ENCODE results near the gene INMT. TPM values are rescaled to one million over a fixed set of nuclear protein-coding genes. Genes with fewer than 3 reads are reported as not detected.

Gene INMT
- total RNA-seq, 1 experiment from 2014 or later = 3.3 TPM

DNA sequence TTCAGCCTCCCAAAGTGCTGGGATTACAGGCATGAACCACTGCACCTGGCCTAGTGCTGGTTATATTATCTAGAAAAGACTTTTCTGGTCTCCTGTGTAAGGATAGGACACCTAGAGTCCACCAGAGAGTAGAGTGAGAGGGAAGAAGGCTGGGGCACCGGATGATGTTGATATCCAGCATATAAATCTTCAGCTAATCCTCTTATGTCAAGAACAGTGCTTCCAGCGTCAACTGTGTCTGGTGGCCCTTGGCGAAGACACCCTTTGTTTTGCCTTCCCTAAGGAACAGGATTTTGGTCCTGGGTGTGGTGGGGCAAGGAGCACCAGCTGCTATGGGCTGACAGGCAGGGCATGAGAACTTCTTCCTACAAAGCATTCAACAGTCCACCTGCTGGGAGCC is 16.3 kb upstream of the INMT start:
- no peaks in the 10 kb centered on the region for H3K36me3 Mint-ChIP-seq (ENCODE audit: insufficient read depth, unreplicated experiment)
- Histone ChIP-seq H3K4me1 (no peaks in the 10 kb centered on the region), H3K9me3 (no peaks in the 10 kb centered on the region), H3K36me3 (ENCODE audit: control insufficient read depth, insufficient read depth, low read length) (no peaks in the 10 kb centered on the region), H3K4me3 (ENCODE audit: low read depth, low read length) (no peak overlapping the region), H3K27me3 (replicated peaks; ENCODE audit: control insufficient read depth, insufficient read depth, low read length) (no peaks in the 10 kb centered on the region)
- no peaks in the 10 kb centered on the region for H3K9me3 Mint-ChIP-seq (ENCODE audit: unreplicated experiment)
- no peak overlapping the region for H3K27ac Mint-ChIP-seq (ENCODE audit: unreplicated experiment)
- no peak overlapping the region for H3K4me3 Mint-ChIP-seq (ENCODE audit: unreplicated experiment)
- ChIA-PET CTCF (no interaction called here), POLR2A (no interaction called here)
- DNase-seq = no peak
- no TSS peak for BruUV-seq (replicated peaks)
- no peaks in the 10 kb centered on the region for H3K4me1 Mint-ChIP-seq (ENCODE audit: low read depth, unreplicated experiment)
- peaks cover 6% of the 10 kb centered on the region for H3K27me3 Mint-ChIP-seq (ENCODE audit: insufficient read depth, unreplicated experiment)
- intact Hi-C loops (cut with micrococcal nuclease; ENCODE audit: unreplicated experiment) = no loop called here
- TF ChIP-seq, protein P1, sequence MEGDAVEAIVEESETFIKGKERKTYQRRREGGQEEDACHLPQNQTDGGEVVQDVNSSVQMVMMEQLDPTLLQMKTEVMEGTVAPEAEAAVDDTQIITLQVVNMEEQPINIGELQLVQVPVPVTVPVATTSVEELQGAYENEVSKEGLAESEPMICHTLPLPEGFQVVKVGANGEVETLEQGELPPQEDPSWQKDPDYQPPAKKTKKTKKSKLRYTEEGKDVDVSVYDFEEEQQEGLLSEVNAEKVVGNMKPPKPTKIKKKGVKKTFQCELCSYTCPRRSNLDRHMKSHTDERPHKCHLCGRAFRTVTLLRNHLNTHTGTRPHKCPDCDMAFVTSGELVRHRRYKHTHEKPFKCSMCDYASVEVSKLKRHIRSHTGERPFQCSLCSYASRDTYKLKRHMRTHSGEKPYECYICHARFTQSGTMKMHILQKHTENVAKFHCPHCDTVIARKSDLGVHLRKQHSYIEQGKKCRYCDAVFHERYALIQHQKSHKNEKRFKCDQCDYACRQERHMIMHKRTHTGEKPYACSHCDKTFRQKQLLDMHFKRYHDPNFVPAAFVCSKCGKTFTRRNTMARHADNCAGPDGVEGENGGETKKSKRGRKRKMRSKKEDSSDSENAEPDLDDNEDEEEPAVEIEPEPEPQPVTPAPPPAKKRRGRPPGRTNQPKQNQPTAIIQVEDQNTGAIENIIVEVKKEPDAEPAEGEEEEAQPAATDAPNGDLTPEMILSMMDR (IDR thresholded peaks at IDR 0.05; ENCODE audit: insufficient read depth in 1 of 2, low read depth in 1 of 2, low read length in 1 of 2, severe bottlenecking in 1 of 2, unreplicated experiment in 1 of 2) = no peak

DNA sequence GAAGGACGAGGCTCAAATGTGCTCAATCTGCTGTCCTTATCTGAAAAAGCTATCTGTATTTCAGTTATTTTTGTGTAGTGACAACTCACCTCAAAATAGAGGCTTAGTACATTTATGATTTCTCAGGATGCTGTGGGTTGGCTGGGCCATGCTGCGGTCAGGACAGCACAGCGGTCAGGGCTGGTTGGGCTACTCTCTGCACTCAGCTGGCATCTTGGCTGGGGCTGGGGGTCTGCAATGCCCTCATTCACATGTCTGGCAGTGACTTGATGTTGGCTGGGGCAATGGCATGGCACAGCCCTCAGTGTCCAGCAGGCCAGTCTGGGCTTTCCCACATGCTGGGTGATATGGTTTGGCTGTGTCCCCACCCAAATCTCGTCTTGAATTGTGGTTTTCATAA is 15.6 kb upstream of the INMT start:
- no peak overlapping the region for H3K4me3 ChIP-seq (ENCODE audit: low read depth, low read length)
- H3K27me3 ChIP-seq (replicated peaks; ENCODE audit: control insufficient read depth, insufficient read depth, low read length) = no peaks in the 10 kb centered on the region
- TF ChIP-seq, protein P1 (IDR thresholded peaks at IDR 0.05; ENCODE audit: insufficient read depth in 1 of 2, low read depth in 1 of 2, low read length in 1 of 2, severe bottlenecking in 1 of 2, unreplicated experiment in 1 of 2) = no peak
- Mint-ChIP-seq H3K27ac (ENCODE audit: unreplicated experiment) (no peak overlapping the region), H3K36me3 (ENCODE audit: insufficient read depth, unreplicated experiment) (no peaks in the 10 kb centered on the region), H3K4me1 (ENCODE audit: low read depth, unreplicated experiment) (no peaks in the 10 kb centered on the region), H3K9me3 (ENCODE audit: unreplicated experiment) (no peaks in the 10 kb centered on the region), H3K4me3 (ENCODE audit: unreplicated experiment) (no peak overlapping the region), H3K27me3 (ENCODE audit: insufficient read depth, unreplicated experiment) (peaks cover 6% of the 10 kb centered on the region)
- H3K9me3 ChIP-seq = no peaks in the 10 kb centered on the region
- intact Hi-C loops (cut with micrococcal nuclease; ENCODE audit: unreplicated experiment) = no loop called here
- peaks cover 3% of the 10 kb centered on the region; the same call in 1 of the 2 replicates for H3K4me1 ChIP-seq
- POLR2A ChIA-PET = no interaction called here
- H3K36me3 ChIP-seq (ENCODE audit: control insufficient read depth, insufficient read depth, low read length) = no peaks in the 10 kb centered on the region
- DNase-seq = no peak
- CTCF ChIA-PET = no interaction called here
- no TSS peak for BruUV-seq (replicated peaks)

DNA sequence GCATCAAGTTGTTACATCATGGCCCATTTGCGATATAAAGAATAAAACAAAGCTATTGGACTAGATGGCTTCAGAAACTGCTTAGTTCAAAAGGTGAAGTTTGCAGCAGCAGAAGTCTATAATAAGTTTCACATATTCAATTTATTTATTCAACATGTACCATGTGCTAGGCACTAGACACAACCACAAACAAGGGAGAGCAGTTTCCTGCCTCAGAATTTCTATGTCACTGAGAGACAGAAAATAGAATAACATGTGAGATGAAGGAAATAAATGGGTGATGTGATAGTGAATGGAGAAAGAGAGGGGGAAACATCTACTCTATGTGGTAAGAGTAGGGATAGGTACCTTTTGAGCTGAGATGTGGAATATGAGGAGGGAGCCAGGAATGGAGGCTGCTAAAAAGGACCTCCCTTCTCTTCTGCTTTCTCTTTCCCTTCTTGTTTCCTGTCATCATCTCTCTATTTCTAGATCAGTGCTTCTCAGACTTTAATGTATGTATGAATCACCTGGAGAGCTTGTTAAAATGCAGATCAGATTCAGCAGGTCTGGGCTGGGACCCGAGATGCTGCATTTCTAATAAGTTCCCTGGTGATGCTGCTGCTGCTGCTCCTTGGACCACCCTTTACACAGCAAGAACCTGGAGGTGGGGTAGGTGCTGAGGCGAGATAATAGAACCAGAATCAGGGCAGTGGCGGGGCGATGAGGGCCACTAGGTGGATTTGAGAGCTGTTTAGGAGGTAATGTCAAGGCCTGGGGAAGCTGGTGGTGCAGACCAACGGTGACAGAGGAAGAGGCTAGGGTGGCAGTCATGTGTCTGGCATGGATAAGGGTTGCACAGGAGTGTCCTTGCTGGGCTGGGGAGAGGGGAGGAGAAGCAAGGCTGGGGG is 13.7 kb upstream of the INMT start:
- no peak for DNase-seq
- H3K36me3 ChIP-seq (ENCODE audit: control insufficient read depth, insufficient read depth, low read length) = no peaks in the 10 kb centered on the region
- H3K4me3 ChIP-seq (ENCODE audit: low read depth, low read length) = no peak overlapping the region
- Mint-ChIP-seq H3K27ac (ENCODE audit: unreplicated experiment) (no peak overlapping the region), H3K4me1 (ENCODE audit: low read depth, unreplicated experiment) (peaks cover 3% of the 10 kb centered on the region), H3K4me3 (ENCODE audit: unreplicated experiment) (no peak overlapping the region), H3K36me3 (ENCODE audit: insufficient read depth, unreplicated experiment) (no peaks in the 10 kb centered on the region), H3K9me3 (ENCODE audit: unreplicated experiment) (no peaks in the 10 kb centered on the region), H3K27me3 (ENCODE audit: insufficient read depth, unreplicated experiment) (peaks cover 6% of the 10 kb centered on the region)
- BruUV-seq (replicated peaks) = no TSS peak
- POLR2A ChIA-PET = no interaction called here
- no peaks in the 10 kb centered on the region; the same call in 1 of the 2 replicates for H3K27me3 ChIP-seq (replicated peaks; ENCODE audit: control insufficient read depth, insufficient read depth, low read length)
- intact Hi-C loops (cut with micrococcal nuclease; ENCODE audit: unreplicated experiment) = no loop called here
- H3K4me1 ChIP-seq = peaks cover 4% of the 10 kb centered on the region; the same call in 1 of the 2 replicates
- TF ChIP-seq, protein P1 (IDR thresholded peaks at IDR 0.05; ENCODE audit: insufficient read depth in 1 of 2, low read depth in 1 of 2, low read length in 1 of 2, severe bottlenecking in 1 of 2, unreplicated experiment in 1 of 2) = no peak
- no peaks in the 10 kb centered on the region for H3K9me3 ChIP-seq
- CTCF ChIA-PET = interaction anchor here (1.3 kb wide), 1 partner anchor 73 kb away, joined by 3 read pairs; no protein-coding TSS in a partner anchor

Measured in Caco-2 (cell line).